SK-N-SH (cell line): ENCODE data around the gene ABCC2. TPM values are rescaled to one million over a fixed set of nuclear protein-coding genes. Genes with fewer than 3 reads are reported as not detected.

ENCODE experiments used
- CTCF ChIA-PET: fragments of 300-600, 350-600 bp; formaldehyde crosslinking; extraction: SDS; loops from one replicate; lab custom pipeline; 2021; lab: Yijun Ruan, JAX
- POLR2A ChIA-PET: fragments of 350-600 bp; sonication (Branson Sonifier 250); formaldehyde crosslinking; extraction: SDS; loops from one replicate; lab custom pipeline; 2020; ENCODE audit warnings: antibody characterized with exemption, inconsistent platforms; lab: Yijun Ruan, JAX
- DNase-seq: peaks from one replicate; pipeline ENCODE4 v3.0.0; 2012
- H2AFZ ChIP-seq: fragments of 200-600 bp; sonication (generic); 2 replicates; pipeline ENCODE4 v1.8.1; 2016; ENCODE audit warnings: antibody characterized with exemption, mild to moderate bottlenecking, low read depth
- H3F3A ChIP-seq: fragments of 200-600 bp; sonication (generic); replicated peaks from 2 replicates; pipeline ENCODE3; 2016; ENCODE audit warnings: antibody characterized with exemption, mild to moderate bottlenecking; ENCODE audit not compliant: insufficient read depth
- H3K27ac ChIP-seq, 2 experiments: fragments of 200-500 bp in 1 of 2; fragments of 200-600 bp in 1 of 2; sonication (Bioruptor generic) in 1 of 2; sonication (generic), shearing (Covaris generic) in 1 of 2; 2 replicates each; pipeline versions ENCODE4 v1.5.1 to v1.6.1; 2014 to 2016; ENCODE audit warnings: low read depth in 2 of 2, inconsistent platforms in 1 of 2, low read length in 1 of 2, mild to moderate bottlenecking in 1 of 2, mixed read lengths in 1 of 2
- H3K27me3 ChIP-seq: fragments of 200-600 bp; sonication (generic), shearing (Covaris generic); 2 replicates; pipeline ENCODE4 v1.6.1; 2016; ENCODE audit warnings: mixed run types; ENCODE audit not compliant: insufficient read depth
- H3K36me3 ChIP-seq, 2 experiments: fragments of 200-500 bp in 1 of 2; fragments of 200-600 bp in 1 of 2; sonication (Bioruptor generic) in 1 of 2; sonication (generic) in 1 of 2; replicated peaks in 1 of 2; 2 replicates each; pipeline versions ENCODE3 to v1.5.1; 2014 to 2016; ENCODE audit warnings: low read length in 1 of 2, mild to moderate bottlenecking in 1 of 2; ENCODE audit not compliant: insufficient read depth in 2 of 2, control insufficient read depth in 1 of 2
- H3K4me1 ChIP-seq, 2 experiments: fragments of 200-500 bp in 1 of 2; fragments of 200-600 bp in 1 of 2; sonication (Bioruptor generic) in 1 of 2; sonication (generic), shearing (Covaris generic) in 1 of 2; 2 replicates each; pipeline versions ENCODE4 v1.5.1 to v1.6.1; 2014 to 2016; ENCODE audit warnings: low read depth in 1 of 2, low read length in 1 of 2, mixed run types in 1 of 2; ENCODE audit not compliant: insufficient read depth in 2 of 2, control insufficient read depth in 1 of 2
- H3K4me2 ChIP-seq: fragments of 200-600 bp; sonication (generic), shearing (Covaris generic); 2 replicates; pipeline ENCODE4 v1.6.1; 2017; ENCODE audit warnings: mixed run types
- H3K4me3 ChIP-seq, 2 experiments: fragments of 200-500 bp in 1 of 2; fragments of 200-600 bp in 1 of 2; sonication (Bioruptor generic) in 1 of 2; sonication (generic), shearing (Covaris generic) in 1 of 2; 2 replicates each; pipeline versions ENCODE4 v1.5.1 to v1.8.1; 2014 to 2016; ENCODE audit warnings: low read depth in 2 of 2, inconsistent platforms in 1 of 2, low read length in 1 of 2, mild to moderate bottlenecking in 1 of 2, mixed read lengths in 1 of 2, moderate library complexity in 1 of 2
- H3K79me2 ChIP-seq: fragments of 200-600 bp; sonication (generic); 2 replicates; pipeline ENCODE4 v1.8.1; 2017; ENCODE audit warnings: mild to moderate bottlenecking; ENCODE audit not compliant: insufficient read depth
- H3K9ac ChIP-seq: fragments of 200-600 bp; sonication (generic); 2 replicates; pipeline ENCODE4 v1.6.1; 2017; ENCODE audit warnings: mixed run types
- H3K9me2 ChIP-seq: fragments of 200-600 bp; sonication (generic); 2 replicates; pipeline ENCODE4 v1.6.1; 2017; ENCODE audit warnings: mixed run types
- H3K9me3 ChIP-seq: fragments of 200-600 bp; sonication (generic); 2 replicates; pipeline ENCODE4 v1.6.1; 2017; ENCODE audit warnings: mixed run types, mild to moderate bottlenecking, moderate library complexity
- H4K20me1 ChIP-seq: fragments of 200-600 bp; sonication (generic); 2 replicates; pipeline ENCODE4 v1.6.1; 2017; ENCODE audit warnings: mild to moderate bottlenecking, mixed run types; ENCODE audit not compliant: insufficient read depth
- CHD2 ChIP-seq: fragments of 150-350 bp; IDR thresholded peaks from 2 replicates; pipeline ENCODE4 v1.6.1; 2018; ENCODE audit warnings: low read length; ENCODE audit not compliant: partially characterized antibody
- ELF1 ChIP-seq: IDR thresholded peaks from 2 replicates; pipeline ENCODE4 v1.4.0; 2012
- FOSL2 ChIP-seq: IDR thresholded peaks from 2 replicates; pipeline ENCODE4 v1.4.0; 2012; ENCODE audit warnings: low read depth, mild to moderate bottlenecking, moderate library complexity, borderline replicate concordance
- MXI1 ChIP-seq: IDR thresholded peaks from 2 replicates; pipeline ENCODE4 v1.6.1; 2012; ENCODE audit warnings: mild to moderate bottlenecking, low read depth, low read length, improper control_type of control experiment
- NFIC ChIP-seq: IDR thresholded peaks from 2 replicates; pipeline ENCODE4 v1.4.0; 2012; ENCODE audit warnings: borderline replicate concordance
- NRF1 ChIP-seq: IDR thresholded peaks from 2 replicates; pipeline ENCODE4 v1.6.1; 2012; ENCODE audit warnings: low read depth, mild to moderate bottlenecking, low read length
- RAD21 ChIP-seq: IDR thresholded peaks from 2 replicates; pipeline ENCODE4 v1.6.1; 2012; ENCODE audit warnings: mild to moderate bottlenecking, low read length
- RFX5 ChIP-seq: IDR thresholded peaks from 2 replicates; pipeline ENCODE4 v1.6.1; 2012; ENCODE audit warnings: mild to moderate bottlenecking, improper control_type of control experiment, low read length
- SIN3A ChIP-seq: IDR thresholded peaks from 2 replicates; pipeline ENCODE4 v1.6.1; 2012; ENCODE audit warnings: low read depth, mild to moderate bottlenecking, low read length, moderate library complexity, borderline replicate concordance
- SMC3 ChIP-seq: IDR thresholded peaks from 2 replicates; pipeline ENCODE4 v1.6.1; 2012; ENCODE audit warnings: low read depth, low read length, improper control_type of control experiment
- TCF12 ChIP-seq: IDR thresholded peaks from 2 replicates; pipeline ENCODE4 v1.4.0; 2012
- TEAD4 ChIP-seq: IDR thresholded peaks from 2 replicates; pipeline ENCODE4 v1.4.0; 2012; ENCODE audit warnings: mild to moderate bottlenecking, borderline replicate concordance; ENCODE audit not compliant: insufficient read depth
- USF1 ChIP-seq: IDR thresholded peaks from 2 replicates; pipeline ENCODE4 v1.4.0; 2012; ENCODE audit warnings: low read depth, borderline replicate concordance
- USF2 ChIP-seq: fragments of 150-350 bp; IDR thresholded peaks from 2 replicates; pipeline ENCODE4 v1.6.1; 2017; ENCODE audit warnings: antibody characterized with exemption, low read length, low read depth, borderline replicate concordance
- ZBTB33 ChIP-seq: IDR thresholded peaks from 2 replicates; pipeline ENCODE4 v1.4.0; 2012; ENCODE audit warnings: low read depth, borderline replicate concordance
- WGBS: methylation state at CpG from one replicate; pipeline ENCODE4 v1.1.6; 2017; ENCODE audit warnings: low lambda C conversion rate; 5-methylcytosine and 5-hydroxymethylcytosine counted together
- polyA plus RNA-seq, 3 experiments: library from polyadenylated mRNA; depleted of rRNA; stranded (reverse); fragments of >200 nt; gene quantifications; 2 replicates each; pipeline ENCODE4 v1.2.3, GENCODE V29; 2012

Gene ABCC2
- polyA plus RNA-seq, 1 of the 3 experiments (the other 2 are of a cell fraction), result 0.48 TPM

GRCh38 chr10:99760321-99760720 is 22.1 kb upstream of the ABCC2 start:
- Histone ChIP-seq H4K20me1 (no peaks in the 10 kb centered on the region), H3K4me3 (no peak overlapping the region), H3K27ac (no peak overlapping the region), H3K79me2 (no peaks in the 10 kb centered on the region), H3K27me3 (no peaks in the 10 kb centered on the region), H3F3A (no peaks in the 10 kb centered on the region), H3K4me2 (no peak overlapping the region), H3K36me3 (peaks cover 38 to 49% of the 10 kb centered on the region in 2 experiments), H3K9ac (no peak overlapping the region), H3K4me1 (no peaks in the 10 kb centered on the region), H2AFZ (no peak overlapping the region), H3K9me2 (no peaks in the 10 kb centered on the region), H3K9me3 (no peaks in the 10 kb centered on the region)
- ChIA-PET POLR2A (no interaction called here), CTCF (no interaction called here)
- no CpG with 5 or more reads among the region's 1 CpG for WGBS
- DNase-seq, result no peak
- TF ChIP-seq CHD2 (no peak), NRF1 (no peak), SMC3 (no peak)

GRCh38 chr10:99761365-99761764 is 21.1 kb upstream of the ABCC2 start:
- Histone ChIP-seq H3K27ac (no peak overlapping the region), H2AFZ (no peak overlapping the region), H3K9ac (no peak overlapping the region), H3K27me3 (no peaks in the 10 kb centered on the region), H3K9me2 (no peaks in the 10 kb centered on the region), H3K36me3 (peaks cover 28 to 41% of the 10 kb centered on the region in 2 experiments), H3F3A (no peaks in the 10 kb centered on the region), H3K4me3 (no peak overlapping the region), H4K20me1 (no peaks in the 10 kb centered on the region), H3K4me1 (no peaks in the 10 kb centered on the region), H3K4me2 (no peak overlapping the region), H3K9me3 (no peaks in the 10 kb centered on the region), H3K79me2 (no peaks in the 10 kb centered on the region)
- CTCF ChIA-PET, result no interaction called here
- no peak for TF ChIP-seq USF1
- no peak for TF ChIP-seq RFX5
- TF ChIP-seq SIN3A, result no peak
- no peak for TF ChIP-seq USF2
- no peak for TF ChIP-seq RAD21
- no peak for TF ChIP-seq NFIC
- no peak for TF ChIP-seq ZBTB33
- TF ChIP-seq MXI1, result no peak
- TF ChIP-seq CHD2, result no peak
- no peak for TF ChIP-seq TEAD4
- no peak for TF ChIP-seq TCF12
- no peak for TF ChIP-seq FOSL2
- TF ChIP-seq ELF1, result no peak
- POLR2A ChIA-PET, result no interaction called here
- DNase-seq, result no peak
